NCI-H1092 treated with DMSO at 0.1 percent for 48 hours (cell line): ENCODE results near the gene GHR.
A peak's percentile ranks its signal among the peaks of the same experiment; 100 is the strongest.
"Not testable (repeated sequence)": the region's sequence is repeated elsewhere in the genome, so short reads cannot be mapped to it uniquely, and the experiment has no call there.

ENCODE experiments used
- DNase-seq: peaks from one replicate; lab custom pipeline; 2025; lab: John Stamatoyannopoulos, UW

GHR gene

GRCh38 chr5:42569953-42570548, 146.8 kb downstream of the GHR start:
- no peak for DNase-seq

DNA sequence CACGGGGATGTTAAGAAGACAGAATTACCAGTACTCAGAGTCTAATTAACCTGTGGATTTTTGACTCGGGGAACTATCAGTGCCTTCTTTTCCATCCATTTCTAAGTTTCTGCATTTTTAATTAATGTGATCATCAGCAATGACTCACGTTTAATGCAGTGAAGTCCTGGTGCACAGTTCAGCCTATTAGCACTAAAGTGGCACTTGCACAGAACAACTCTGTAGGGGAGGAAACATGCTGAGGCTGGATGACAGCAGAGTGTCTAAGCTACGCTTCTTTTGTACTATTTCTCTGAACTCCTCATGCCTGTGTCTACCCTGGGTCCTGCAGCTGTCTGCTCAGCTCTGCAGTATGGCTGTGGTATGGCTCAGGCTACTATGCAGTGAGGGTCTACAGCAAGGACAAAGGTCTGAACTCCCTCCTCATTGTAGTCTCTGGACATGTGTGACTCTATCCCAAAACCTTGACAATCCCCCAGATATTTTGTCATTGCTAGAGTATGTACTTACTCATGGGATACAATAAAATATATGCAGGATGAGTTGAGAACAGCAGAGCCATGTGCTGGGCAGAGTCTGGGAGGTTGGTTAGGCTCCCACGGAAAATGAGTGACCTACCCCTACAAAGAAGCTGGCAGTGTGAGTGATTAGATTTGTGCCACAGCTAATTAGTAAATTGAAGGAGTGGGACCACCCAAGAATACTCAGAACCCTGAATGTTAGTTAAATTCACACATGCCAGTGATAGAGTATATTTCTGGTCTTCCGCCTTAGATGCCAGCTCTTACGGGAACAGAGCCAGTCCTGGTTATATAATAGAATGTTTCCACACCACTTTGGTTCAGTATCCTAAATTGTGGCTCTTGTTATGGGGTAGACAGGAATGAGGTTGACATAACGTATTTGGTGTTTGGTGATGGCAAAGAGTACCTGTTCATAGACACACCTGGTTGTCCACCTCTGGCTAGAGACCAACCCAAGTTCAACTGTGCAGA, 148.0 kb downstream of the GHR start:
- DNase-seq: no peak

DNA sequence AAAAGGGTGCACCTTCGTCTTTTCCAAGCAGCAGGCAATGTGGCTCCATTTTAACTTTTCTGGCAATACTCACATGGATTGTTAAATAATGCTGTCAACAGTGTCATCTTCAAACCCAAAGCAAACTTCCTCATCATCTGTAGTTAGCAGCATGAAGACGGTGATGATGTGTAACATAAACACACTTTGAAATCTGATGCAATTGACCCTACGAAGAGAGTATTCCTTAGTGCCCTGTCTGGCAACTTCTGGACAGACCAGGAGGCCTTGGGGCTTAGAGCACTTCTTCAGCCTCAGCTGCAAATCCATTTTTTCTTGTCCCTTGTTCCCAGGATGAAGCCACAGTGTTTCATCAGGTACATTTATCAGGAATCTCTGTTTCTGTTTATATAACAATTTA, 149.1 kb downstream of the GHR start:
- DNase-seq: no peak

- no peak for DNase-seq
Measured at GRCh38 chr5:42573386-42573785, 150.1 kb downstream of the GHR start.

GRCh38 chr5:42575914-42576313, 152.7 kb downstream of the GHR start:
- DNase-seq: not testable (repeated sequence)

GRCh38 chr5:42578901-42579300, 155.7 kb downstream of the GHR start:
- not testable (repeated sequence) for DNase-seq

GRCh38 chr5:42579320-42579719, 156.1 kb downstream of the GHR start:
- no peak for DNase-seq

DNA sequence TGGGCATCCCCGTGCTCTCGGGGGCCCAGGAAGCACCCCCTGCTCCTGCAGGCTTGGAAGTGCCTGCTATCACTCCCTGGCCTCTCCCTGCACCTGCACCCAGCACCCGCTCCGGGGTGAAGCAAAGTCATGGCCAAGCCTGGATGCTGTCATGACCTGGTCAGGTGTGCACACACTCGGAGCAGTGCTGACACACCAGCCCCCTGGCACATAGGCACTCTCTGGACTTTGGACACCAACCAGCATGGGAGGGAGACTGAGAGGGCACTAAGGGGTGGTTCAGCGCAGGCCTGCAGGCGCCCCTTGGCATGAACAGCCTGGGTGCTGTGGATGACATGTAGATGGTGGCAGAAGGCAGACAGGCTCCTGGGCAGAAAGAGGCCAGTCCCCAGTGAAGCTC, 158.6 kb downstream of the GHR start:
- no peak for DNase-seq

DNA sequence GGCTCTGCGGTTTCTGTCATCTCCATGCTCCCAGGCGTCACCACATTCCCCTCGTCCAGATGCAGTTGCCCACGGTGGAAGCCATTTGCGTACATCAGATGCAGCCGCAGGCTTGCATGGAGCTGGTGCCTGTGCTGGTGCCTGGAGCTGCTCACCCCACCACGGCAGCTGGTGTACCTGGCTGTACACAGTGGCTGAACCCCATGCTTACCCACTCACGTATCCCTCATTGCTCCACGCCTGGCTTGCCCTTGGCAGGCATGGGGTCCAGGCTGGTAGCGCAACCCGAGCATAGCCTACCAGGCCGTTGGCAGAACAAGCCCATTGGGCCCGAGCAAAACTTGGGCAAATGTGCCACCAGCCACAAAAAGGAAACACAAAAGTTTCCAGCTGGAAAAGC, 159.5 kb downstream of the GHR start:
- DNase-seq: no peak

DNA sequence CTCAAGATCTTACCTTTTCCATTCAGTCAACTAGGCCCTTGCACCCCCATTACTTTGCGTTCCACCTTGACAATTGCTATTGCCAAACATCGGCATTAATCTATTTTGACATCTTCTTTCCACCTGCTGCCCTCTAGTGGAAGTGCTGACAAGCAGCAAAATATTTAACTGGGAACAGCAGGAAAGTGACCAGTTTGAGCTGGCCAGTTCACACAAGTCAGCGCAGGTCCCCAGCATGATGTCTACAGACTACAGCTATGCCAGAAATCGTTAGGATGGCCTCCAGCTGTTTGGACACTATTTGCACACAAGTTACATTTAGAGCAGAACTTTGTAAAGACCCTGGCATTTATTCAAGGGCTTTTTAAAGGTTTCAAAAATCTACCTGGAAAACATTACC, 160.1 kb downstream of the GHR start:
- DNase-seq: peak; percentile 10

GRCh38 chr5:42586625-42587024, 163.4 kb downstream of the GHR start:
- no peak for DNase-seq

DNA sequence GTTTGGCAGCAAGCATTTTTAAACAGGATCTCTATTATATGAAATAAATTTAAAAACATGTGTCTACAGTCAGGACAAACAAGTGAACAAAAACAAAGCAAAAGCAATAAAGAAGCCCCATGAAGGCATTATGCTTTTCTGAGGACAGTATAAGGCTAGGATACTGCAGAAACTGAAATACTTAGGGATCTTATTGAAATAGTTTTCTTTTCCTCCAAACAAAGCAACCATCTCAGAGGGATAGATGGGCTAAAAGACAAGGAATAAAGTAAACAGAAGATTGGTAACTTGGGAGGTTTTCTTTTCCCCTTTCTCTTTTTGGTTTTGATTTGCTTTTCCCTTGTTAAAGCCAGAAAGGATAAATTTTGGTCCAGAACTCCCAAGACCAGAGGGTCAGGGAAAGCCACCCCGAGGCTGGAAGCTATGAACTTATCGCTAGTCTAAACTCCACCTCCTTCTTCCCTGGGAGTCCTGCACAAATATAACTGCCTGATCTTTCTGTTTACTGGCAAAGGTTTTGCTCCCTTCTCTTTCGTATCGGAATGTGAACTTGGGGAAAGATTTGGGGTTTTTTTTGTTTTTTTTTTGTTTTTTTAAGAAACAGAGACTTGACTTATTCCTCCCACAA, 164.0 kb downstream of the GHR start:
- DNase-seq: no peak

DNA sequence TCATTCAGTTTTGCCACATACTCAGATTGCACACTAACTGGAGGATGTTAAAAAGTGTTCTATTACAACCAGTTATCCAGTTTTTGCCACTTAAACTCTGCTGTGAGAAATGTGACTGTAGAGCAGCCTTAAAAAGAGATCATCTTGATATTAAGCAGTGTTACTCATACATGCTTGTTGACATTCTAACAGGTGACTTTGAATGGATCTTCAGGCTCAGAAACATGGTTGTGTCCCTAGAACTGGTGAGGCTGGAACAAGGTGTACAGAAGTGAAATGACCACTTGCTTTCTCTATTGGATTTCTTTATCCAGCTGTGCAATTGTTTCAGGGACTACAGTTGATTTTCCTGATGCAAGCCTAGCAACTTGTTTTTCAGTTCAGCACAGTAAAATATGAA, 167.3 kb downstream of the GHR start:
- no peak for DNase-seq

DNA sequence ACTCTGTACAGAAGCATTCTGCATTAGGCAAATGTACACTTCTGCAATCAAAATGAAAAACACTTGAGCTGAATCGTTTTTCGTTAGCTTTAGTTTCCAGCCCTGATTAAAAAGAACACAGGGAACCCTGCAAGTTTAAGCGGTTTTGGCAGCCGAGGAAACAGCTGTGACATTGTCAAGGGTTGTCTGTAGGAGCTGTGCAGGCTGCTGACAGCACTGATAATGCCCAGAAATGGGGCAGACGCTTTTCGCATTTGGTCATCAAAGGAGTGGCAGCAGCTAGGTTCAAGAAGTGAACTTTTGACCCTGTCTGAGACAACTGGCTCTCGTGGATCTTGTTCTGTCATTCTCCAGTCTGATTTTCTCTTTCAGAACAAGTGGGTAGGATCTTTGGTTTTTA, 167.8 kb downstream of the GHR start:
- no peak for DNase-seq

GRCh38 chr5:42592401-42593140, 169.3 kb downstream of the GHR start:
- DNase-seq: no peak

DNA sequence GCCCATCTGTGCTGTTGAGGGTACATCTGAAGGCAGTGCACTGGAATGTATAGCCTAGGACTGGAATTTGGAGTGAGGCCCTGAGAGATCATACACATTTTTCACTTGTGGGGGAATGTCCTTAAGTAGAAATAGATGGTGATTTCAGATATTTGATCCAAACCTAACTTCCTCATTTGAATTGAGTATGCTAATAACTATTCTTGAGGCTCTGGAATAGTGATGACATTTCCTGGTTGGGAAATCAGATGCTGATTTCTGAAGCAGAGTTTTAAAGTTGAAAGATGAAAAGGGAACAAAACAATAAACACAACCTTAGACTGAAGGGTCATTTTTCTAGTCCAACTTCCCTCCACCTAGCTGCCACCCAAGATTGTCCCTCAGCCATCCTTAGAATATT, 170.4 kb downstream of the GHR start:
- no peak for DNase-seq

DNA sequence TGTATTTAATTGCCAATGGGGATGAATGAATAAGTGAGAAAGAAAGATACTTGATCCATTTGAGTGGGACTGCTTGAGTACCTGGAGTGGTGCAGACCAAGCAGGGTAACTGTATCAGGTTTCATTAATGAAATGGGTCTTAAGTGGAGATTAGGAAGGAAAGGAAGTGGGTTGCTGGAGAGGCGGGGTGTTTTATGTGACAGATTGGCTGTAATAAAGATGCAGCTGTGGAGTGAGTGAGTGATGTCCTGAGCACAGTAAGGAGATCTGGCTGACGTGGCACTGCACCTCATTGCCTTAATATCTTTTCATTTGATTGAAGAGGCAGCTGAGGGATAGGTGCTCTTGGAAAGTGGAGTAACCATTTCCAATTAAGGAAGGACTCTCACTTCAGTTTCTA, 172.4 kb downstream of the GHR start:
- no peak for DNase-seq

GRCh38 chr5:42596817-42597216, 173.6 kb downstream of the GHR start:
- DNase-seq: no peak

DNA sequence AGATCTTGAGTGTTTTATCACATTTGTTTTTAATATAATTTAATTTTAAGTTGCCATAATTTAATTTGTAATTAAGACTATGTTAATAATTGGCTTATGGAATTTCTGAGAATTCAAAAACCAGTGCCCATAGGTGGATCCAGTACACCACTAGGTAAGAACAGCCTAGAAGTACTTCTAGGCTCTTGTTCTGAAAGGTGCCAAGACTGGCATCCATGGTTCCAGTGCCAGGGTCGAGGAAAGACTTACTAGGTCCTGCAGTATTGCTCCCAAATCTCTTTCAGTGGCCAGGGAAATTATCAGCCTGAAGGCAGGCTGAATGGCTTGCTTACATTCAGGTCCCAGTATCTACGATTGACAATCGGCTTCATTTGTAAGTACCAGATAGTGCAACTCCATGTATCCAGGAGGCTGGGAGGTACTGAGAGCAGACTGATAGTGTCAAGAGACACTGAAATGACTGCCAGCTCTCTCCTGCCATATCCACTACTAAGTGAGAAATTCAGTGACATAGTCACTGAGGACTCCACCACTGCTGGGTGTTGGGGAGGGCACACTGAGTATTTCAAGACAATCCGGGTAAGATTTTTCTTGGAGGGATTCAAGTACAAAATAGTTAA, 174.2 kb downstream of the GHR start:
- no peak for DNase-seq

GRCh38 chr5:42598311-42598710, 175.1 kb downstream of the GHR start:
- DNase-seq: no peak

GRCh38 chr5:42599106-42599505, 175.9 kb downstream of the GHR start:
- no peak for DNase-seq

GRCh38 chr5:42600441-42600840, 177.2 kb downstream of the GHR start:
- DNase-seq: no peak
